Heart left ventricle (tissue), 16 donors: ENCODE measurements around the gene CIT. TPM values are rescaled to one million over a fixed set of nuclear protein-coding genes. Genes with fewer than 3 reads are reported as not detected.

Experiments used
- ATAC-seq, 4 donors: fragments of 200-7000 bp; cut with Tn5 transposase; one replicate each; pipeline ENCODE4 v1.9.1; 2020 to 2022; ENCODE audit warnings: moderate library complexity in 4 of 4, mild to moderate bottlenecking in 3 of 4, moderate number of reproducible peaks in 1 of 4
- DNase-seq, 5 donors: peaks; one replicate each; pipeline ENCODE4 v3.0.0-alpha.2; 2020
- H3K27ac ChIP-seq, 12 donors: fragments of 200-600 bp; sonication (generic) in 4 of 12; one replicate each; pipeline versions ENCODE4 v1.5.0 to v1.8.0; 2016 to 2022; ENCODE audit warnings: mild to moderate bottlenecking in 2 of 12
- H3K27me3 ChIP-seq, 9 donors: fragments of 200-600 bp; sonication (generic) in 2 of 9; one replicate each; pipeline versions ENCODE4 v1.5.1 to v1.8.0; 2016 to 2022; ENCODE audit warnings: mild to moderate bottlenecking in 3 of 9
- H3K36me3 ChIP-seq, 9 donors: fragments of 200-600 bp; sonication (generic) in 2 of 9; one replicate each; pipeline versions ENCODE4 v1.5.0 to v1.8.0; 2018 to 2022; ENCODE audit warnings: mild to moderate bottlenecking in 2 of 9
- H3K4me1 ChIP-seq, 12 donors: fragments of 200-600 bp; sonication (generic) in 4 of 12; one replicate each; pipeline versions ENCODE4 v1.5.0 to v1.8.0; 2016 to 2022; ENCODE audit warnings: mild to moderate bottlenecking in 3 of 12
- H3K4me3 ChIP-seq, 12 donors: fragments of 200-600 bp; sonication (generic) in 4 of 12; one replicate each; pipeline versions ENCODE4 v1.5.0 to v1.8.0; 2017 to 2022; ENCODE audit warnings: mild to moderate bottlenecking in 9 of 12, moderate library complexity in 4 of 12
- H3K9me3 ChIP-seq, 12 donors: fragments of 200-600 bp; sonication (generic) in 4 of 12; one replicate each; pipeline versions ENCODE4 v1.5.0 to v1.8.0; 2016 to 2022; ENCODE audit warnings: mild to moderate bottlenecking in 1 of 12
- CTCF ChIP-seq, 12 donors: fragments of 200-600 bp; sonication (generic) in 4 of 12; IDR thresholded peaks; one replicate each; pipeline versions ENCODE4 v1.5.0 to v1.8.0; 2018 to 2022; ENCODE audit warnings: antibody characterized with exemption in 12 of 12, mild to moderate bottlenecking in 5 of 12
- POLR2A ChIP-seq, 2 donors: fragments of 450-650 bp; IDR thresholded peaks; one replicate each; pipeline ENCODE4 v1.6.1; 2017; ENCODE audit warnings: antibody characterized with exemption in 2 of 2, mild to moderate bottlenecking in 2 of 2, moderate library complexity in 2 of 2
- WGBS, 4 donors: extraction: QIAGEN DNeasy Blood & Tissue Kit in 2 of 4; methylation state at CpG; one replicate each; pipeline versions ENCODE4 v1.1.5 to v1.1.7; 2013 to 2018; 5-methylcytosine and 5-hydroxymethylcytosine counted together
- intact Hi-C, 10 donors: fragments of 100-400 bp; cut with DNase I; formaldehyde crosslinking; loops; one replicate each; pipeline versions ENCODE4 v1.11.1 to v1.14.2; 2022
- polyA plus RNA-seq, 2 donors: library from polyadenylated mRNA; stranded (reverse); fragments of 200-250 nt; gene quantifications; one replicate each; pipeline ENCODE4 v1.2.3, GENCODE V29; 2013
- total RNA-seq, 9 donors: library from RNA; depleted of rRNA in 2 of 9; stranded (reverse); fragments of >200 nt in 2 of 9; fragmentation: NEBNext Ultra II Directional in 3 of 9; extraction: Animal tissue kit (Norgen Biotek cat#: 25700) in 3 of 9; gene quantifications; one replicate each; pipeline versions ENCODE4 v1.1.0 to v1.2.4, GENCODE V29; 2016 to 2023
- donor health status: ischemic (EF 13 %, LVEDD 7.1; RV severe dilation, severe dysfunction).
- donor health status: healthy with polysubstance abuse.
- donor health status: DM: no; HTN: yes; CAD: no.
- donor health status: DM: no; HTN: no; CAD: no.
- donor health status: ischemic (EF 25% LVEDD 6.9; RV normal size, moderate dysfunction).
- donor health status: ischemic (EF 25% LVEDD 5.7; RV mildly dilated, moderate dysfunction).
- donor health status: healthy.
- donor health status: DM: yes; HTN: yes; CAD: no.
- donor health status: ischemic (EF 35%, LVEDD 5.7; RV mildly dilated, moderate dysfunction).
- donor health status: nonischemic (EF 11% LVEDD 7.7; RV severe dilation, severe dysfunction).
- donor health status: DM: yes; HTN: yes; CAD: no.
- donor health status: PGD.
- donor health status: ischemic (EF 29% LVEDD 5.4; RV normal size, mild dysfunction).
- donor health status: nonischemic (EF 23%, LVEDD 6.1; RV moderate dilation, normal function).

Gene CIT
- total and polyA plus RNA-seq, 11 donors: 0.26 to 8.1 (median 1.9) TPM

DNA sequence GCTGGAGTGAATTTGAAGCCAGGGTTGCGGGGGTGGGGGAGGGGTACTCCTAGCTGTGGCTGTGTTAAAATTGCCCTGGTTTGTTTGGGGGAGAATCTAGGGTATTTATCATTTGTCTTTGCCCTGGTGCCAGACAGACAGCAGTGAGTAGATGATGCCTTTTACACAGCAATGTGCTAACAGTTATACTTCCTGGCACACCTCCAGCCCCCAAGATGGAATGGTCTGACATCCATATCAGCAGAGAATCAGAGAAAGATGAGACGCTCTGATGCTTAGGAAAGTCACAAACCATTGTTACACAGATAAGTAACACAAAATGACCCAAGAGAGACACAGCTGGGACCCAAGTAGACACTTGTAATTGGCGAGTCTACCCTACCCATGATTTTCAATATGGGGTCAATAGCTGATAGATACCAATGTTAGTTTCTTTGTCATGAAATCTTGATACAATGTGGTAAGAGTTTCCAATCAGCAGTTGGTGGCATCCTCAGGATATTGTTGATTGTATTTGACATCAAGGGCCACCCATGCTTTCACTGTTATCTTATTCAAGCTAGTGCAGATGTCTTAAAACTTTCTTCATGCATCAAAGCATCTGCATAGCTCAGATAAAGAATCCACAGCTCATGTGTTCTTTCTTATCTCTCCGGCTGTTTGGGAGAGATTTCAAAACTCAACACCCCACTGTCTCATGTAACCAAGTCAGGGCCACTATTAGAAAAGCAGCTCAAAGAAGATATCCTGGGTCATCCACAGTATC, 211.8 kb downstream of the CIT start:
- no peak for DNase-seq
- H3K27ac ChIP-seq: peak overlapping the region in 1 of 12 donors; percentile 75
- no peak for ATAC-seq

GRCh38 chr12:119664642-119665041, 212.5 kb downstream of the CIT start:
- H3K27ac ChIP-seq: no peak overlapping the region
- intact Hi-C loops: loop anchor here in 7 of 10 donors (5.0 to 10.0 kb wide), 5 partner anchors 53 to 240 kb away; no protein-coding TSS in a partner anchor
- TF ChIP-seq POLR2A (IDR thresholded peaks at IDR 0.05) (no peak), CTCF (IDR thresholded peaks at IDR 0.05) (no peak)
- ATAC-seq: no peak
- no peaks in the 10 kb centered on the region for H3K27me3 ChIP-seq
- H3K4me3 ChIP-seq: no peak overlapping the region
- no peak for DNase-seq
- no peaks in the 10 kb centered on the region for H3K36me3 ChIP-seq
- peaks cover 4 to 32% (median 19%) of the 10 kb centered on the region in 12 donors for H3K4me1 ChIP-seq
- 86 to 95% (median 90%) methylated on average over 1 of the region's 1 CpG for WGBS, 4 donors
- no peaks in the 10 kb centered on the region for H3K9me3 ChIP-seq

More for the DNA sequence above, 211.8 kb downstream of the CIT start:
- no peak for TF ChIP-seq POLR2A (IDR thresholded peaks at IDR 0.05)
- no peak for TF ChIP-seq CTCF (IDR thresholded peaks at IDR 0.05)
- intact Hi-C loops: loop anchor here in 4 of 10 donors (5.0 to 10.0 kb wide), 5 partner anchors 52 to 239 kb away; no protein-coding TSS in a partner anchor
- H3K27me3 ChIP-seq: no peaks in the 10 kb centered on the region
- peaks cover 4 to 37% (median 24%) of the 10 kb centered on the region in 12 donors for H3K4me1 ChIP-seq
- H3K9me3 ChIP-seq: no peaks in the 10 kb centered on the region
- WGBS, 4 donors: 64 to 78% (median 66%) methylated on average over 4 of the region's 4 CpGs
- H3K4me3 ChIP-seq: no peak overlapping the region
- H3K36me3 ChIP-seq: peaks cover 0 to 4% (median 0%) of the 10 kb centered on the region in 9 donors

GRCh38 chr12:119661882-119662281, 215.2 kb downstream of the CIT start:
- no peak for TF ChIP-seq POLR2A (IDR thresholded peaks at IDR 0.05)
- no peak for TF ChIP-seq CTCF (IDR thresholded peaks at IDR 0.05)
- WGBS, 4 donors: 60 to 70% (median 66%) methylated on average over 4 of the region's 4 CpGs
- Histone ChIP-seq H3K9me3 (no peaks in the 10 kb centered on the region), H3K4me1 (peaks cover 3 to 14% (median 7%) of the 10 kb centered on the region in 12 donors), H3K36me3 (no peaks in the 10 kb centered on the region), H3K27ac (no peak overlapping the region), H3K4me3 (no peak overlapping the region), H3K27me3 (no peaks in the 10 kb centered on the region)
- intact Hi-C loops: loop anchor here in 5 of 10 donors (5.0 to 10.0 kb wide), 3 partner anchors 120 to 243 kb away; no protein-coding TSS in a partner anchor
- DNase-seq (no peak), ATAC-seq (no peak)

GRCh38 chr12:119660076-119660475, 217.0 kb downstream of the CIT start:
- TF ChIP-seq CTCF (IDR thresholded peaks at IDR 0.05) (no peak), POLR2A (IDR thresholded peaks at IDR 0.05) (no peak)
- no peak overlapping the region for H3K4me3 ChIP-seq
- intact Hi-C loops: loop anchor here in 5 of 10 donors (5.0 to 10.0 kb wide), 3 partner anchors 122 to 245 kb away; no protein-coding TSS in a partner anchor
- H3K36me3 ChIP-seq: no peaks in the 10 kb centered on the region
- H3K27me3 ChIP-seq: no peaks in the 10 kb centered on the region
- H3K27ac ChIP-seq: no peak overlapping the region
- no peaks in the 10 kb centered on the region for H3K4me1 ChIP-seq
- ATAC-seq: no peak
- no peaks in the 10 kb centered on the region for H3K9me3 ChIP-seq
- no peak for DNase-seq
- WGBS, 4 donors: 65 to 77% (median 76%) methylated on average over 5 of the region's 5 CpGs
